GM19455 (cell line): ENCODE results near the gene JPT2.

Experiments
- ATAC-seq: cut with Tn5 transposase; IDR thresholded peaks from one replicate; pipeline ENCODE4 v1.9.1; 2021; ENCODE audit not compliant: unreplicated experiment

JPT2 gene

GRCh38 chr16:1749152-1750117 lies 71.4 kb downstream of the JPT2 start:
- ATAC-seq: no peak
